PC-9 (cell line): Measurements from ENCODE around the gene ELOA2.

ENCODE experiments used
- CTCF ChIP-seq: fragments of 200-600 bp; sonication (generic); conservative IDR thresholded peaks from 2 replicates; pipeline ENCODE4 v1.6.1; 2017; ENCODE audit warnings: mixed run types, antibody characterized with exemption, mild to moderate bottlenecking, moderate library complexity
- EZH2 ChIP-seq: fragments of 200-600 bp; sonication (generic); IDR thresholded peaks from 2 replicates; pipeline ENCODE4 v1.8.0; 2017; ENCODE audit warnings: antibody characterized with exemption, low read depth

- TF ChIP-seq CTCF: no peak
- TF ChIP-seq EZH2: no peak
Measured at GRCh38 chr18:47036927-47037578, 1.6 kb upstream of the ELOA2 start.
